CD14-positive monocyte (primary cell): Measurements from ENCODE around the gene GK. TPM values are rescaled to one million over a fixed set of nuclear protein-coding genes. Genes with fewer than 3 reads are reported as not detected.
"Not testable (repeated sequence)": the region's sequence is repeated elsewhere in the genome, so short reads cannot be mapped to it uniquely, and the experiment has no call there.

Source experiments
- DNase-seq, 3 donors: peaks; one replicate each; pipeline ENCODE4 v3.0.0-alpha.2; 2011 to 2022
- H2AFZ ChIP-seq: 2 replicates; pipeline ENCODE4 v1.6.0; 2012; ENCODE audit warnings: mild to moderate bottlenecking, low read depth, low read length, inconsistent platforms; ENCODE audit not compliant: insufficient read depth, poor library complexity, severe bottlenecking
- H3K27ac ChIP-seq, 2 donors: 1 replicate in 1 of 2; 2 replicates in 1 of 2; pipeline ENCODE4 v1.5.1; 2012 to 2013; ENCODE audit warnings: low read length in 2 of 2, control low read depth in 1 of 2, inconsistent platforms in 1 of 2, low read depth in 1 of 2, mild to moderate bottlenecking in 1 of 2
- H3K27me3 ChIP-seq, 2 donors: one replicate each; pipeline versions ENCODE4 v1.6.0 to v1.6.1; 2011 to 2013; ENCODE audit warnings: low read length in 2 of 2; ENCODE audit not compliant: control insufficient read depth in 2 of 2, insufficient read depth in 2 of 2
- H3K36me3 ChIP-seq, 2 donors: replicated peaks in 1 of 2; 1 replicate in 1 of 2; 2 replicates in 1 of 2; pipeline versions ENCODE4 v1.5.1 to v1.6.1; 2012 to 2013; ENCODE audit warnings: low read length in 2 of 2, control low read depth in 1 of 2, inconsistent platforms in 1 of 2, mild to moderate bottlenecking in 1 of 2; ENCODE audit not compliant: insufficient read depth in 2 of 2, control insufficient read depth in 1 of 2
- H3K4me1 ChIP-seq, 2 donors: 1 replicate in 1 of 2; 2 replicates in 1 of 2; pipeline versions ENCODE4 v1.5.1 to v1.6.1; 2012 to 2013; ENCODE audit warnings: low read length in 2 of 2, control low read depth in 1 of 2, inconsistent platforms in 1 of 2, mild to moderate bottlenecking in 1 of 2, moderate library complexity in 1 of 2; ENCODE audit not compliant: insufficient read depth in 2 of 2, control insufficient read depth in 1 of 2
- H3K4me2 ChIP-seq: replicated peaks from 2 replicates; pipeline ENCODE3; 2012; ENCODE audit warnings: low read length, moderate library complexity, mild to moderate bottlenecking; ENCODE audit not compliant: poor library complexity, severe bottlenecking; ENCODE audit errors: extremely low read depth
- H3K4me3 ChIP-seq, 3 experiments: fragments of 200-600 bp in 1 of 3; sonication (generic) in 1 of 3; replicated peaks in 1 of 3; 1 replicate in 2 of 3; 2 replicates in 1 of 3; pipeline ENCODE4 v1.5.1; 2011 to 2013; ENCODE audit warnings: low read length in 3 of 3, mild to moderate bottlenecking in 3 of 3, control low read depth in 2 of 3, low read depth in 2 of 3, inconsistent platforms in 1 of 3, moderate library complexity in 1 of 3
- H3K79me2 ChIP-seq: 2 replicates; pipeline ENCODE4 v1.6.0; 2012; ENCODE audit warnings: mild to moderate bottlenecking, control low read depth, inconsistent platforms, low read length, moderate library complexity; ENCODE audit not compliant: insufficient read depth
- H3K9ac ChIP-seq: 2 replicates; pipeline ENCODE4 v1.6.0; 2017; ENCODE audit warnings: low read length, mild to moderate bottlenecking; ENCODE audit not compliant: insufficient read depth, poor library complexity, severe bottlenecking
- H3K9me3 ChIP-seq, 2 donors: replicated peaks in 1 of 2; 1 replicate in 1 of 2; 2 replicates in 1 of 2; pipeline versions ENCODE4 v1.5.1 to v1.6.1; 2012 to 2013; ENCODE audit warnings: low read length in 2 of 2, control low read depth in 1 of 2; ENCODE audit not compliant: control insufficient read depth in 1 of 2, insufficient read depth in 1 of 2
- H4K20me1 ChIP-seq: 2 replicates; pipeline ENCODE4 v1.6.0; 2012; ENCODE audit warnings: mild to moderate bottlenecking, low read length, control low read depth, moderate library complexity; ENCODE audit not compliant: insufficient read depth
- H3K27ac Mint-ChIP-seq, 7 donors: one replicate each; pipeline ENCODE4 v1.8.0; 2020; ENCODE audit warnings: mild to moderate bottlenecking in 7 of 7, mixed read lengths in 7 of 7, moderate library complexity in 6 of 7, inconsistent platforms in 2 of 7
- H3K27me3 Mint-ChIP-seq, 3 donors: one replicate each; pipeline ENCODE4 v1.8.0; 2021 to 2022; ENCODE audit warnings: low read depth in 3 of 3, mild to moderate bottlenecking in 3 of 3, mixed read lengths in 3 of 3, moderate library complexity in 3 of 3, inconsistent platforms in 1 of 3
- H3K36me3 Mint-ChIP-seq, 2 donors: one replicate each; pipeline ENCODE4 v1.8.0; 2020; ENCODE audit warnings: mixed read lengths in 2 of 2, inconsistent platforms in 1 of 2, mild to moderate bottlenecking in 1 of 2
- H3K4me1 Mint-ChIP-seq: one replicate; pipeline ENCODE4 v1.8.0; 2020; ENCODE audit warnings: mild to moderate bottlenecking, mixed read lengths
- H3K4me3 Mint-ChIP-seq, 2 donors: one replicate each; pipeline ENCODE4 v1.8.0; 2020; ENCODE audit warnings: mild to moderate bottlenecking in 2 of 2, mixed read lengths in 2 of 2, moderate library complexity in 1 of 2
- H3K9me3 Mint-ChIP-seq, 7 donors: one replicate each; pipeline ENCODE4 v1.8.0; 2020 to 2022; ENCODE audit warnings: mixed read lengths in 7 of 7, mild to moderate bottlenecking in 6 of 7, moderate library complexity in 6 of 7, inconsistent platforms in 2 of 7
- CTCF ChIP-seq: fragments of 200-600 bp; IDR thresholded peaks from one replicate; pipeline ENCODE4 v1.8.0; 2022; ENCODE audit warnings: antibody characterized with exemption, mild to moderate bottlenecking
- WGBS: methylation state at CpG from one replicate; pipeline ENCODE4 v1.1.5; 2013; ENCODE audit warnings: missing lambda C conversion rate; ENCODE audit not compliant: insufficient coverage; 5-methylcytosine and 5-hydroxymethylcytosine counted together
- intact Hi-C, 2 donors: fragments of 100-400 bp; cut with micrococcal nuclease; formaldehyde crosslinking; loops; one replicate each; pipeline versions ENCODE4 v1.15.0 to v1.15.1; 2023
- polyA plus RNA-seq, 3 donors: library from polyadenylated mRNA; depleted of rRNA in 1 of 3; unstranded in 2 of 3; stranded (reverse) in 1 of 3; fragments of 300-500 nt in 2 of 3; fragments of >200 nt in 1 of 3; fragmentation: Illumina TruSeq in 2 of 3; gene quantifications; 1 replicate in 2 of 3; 2 replicates in 1 of 3; pipeline ENCODE4 v1.2.3, GENCODE V29; 2012 to 2021

The GK gene
- polyA plus RNA-seq, 3 donors = 21.2 to 51.9 (median 41.0) TPM

- Histone ChIP-seq H3K4me3 (no peak overlapping the region), H3K9ac (no peak overlapping the region), H3K4me2 (no peak overlapping the region), H3K79me2 (no peaks in the 10 kb centered on the region), H3K4me1 (peaks cover 18 to 24% of the 10 kb centered on the region in 2 donors), H3K27me3 (peaks cover 0 to 2% of the 10 kb centered on the region in 2 donors), H3K27ac (no peak overlapping the region), H2AFZ (no peak overlapping the region), H4K20me1 (no peaks in the 10 kb centered on the region), H3K36me3 (no peaks in the 10 kb centered on the region), H3K9me3 (peaks cover 8 to 10% of the 10 kb centered on the region in 2 donors)
- Mint-ChIP-seq H3K4me1 (peaks cover 18% of the 10 kb centered on the region), H3K36me3 (peaks cover 2 to 6% of the 10 kb centered on the region in 2 donors), H3K9me3 (peaks cover 0 to 18% (median 11%) of the 10 kb centered on the region in 7 donors), H3K4me3 (no peak overlapping the region), H3K27ac (peak overlapping the region in 1 of 7 donors; percentile 40), H3K27me3 (peaks cover 0 to 12% (median 1%) of the 10 kb centered on the region in 3 donors)
- TF ChIP-seq CTCF = no peak
- intact Hi-C loops = loop anchor here in 1 of 2 donors (10.0 kb wide), 1 partner anchor 52 kb away; the partner anchor contains the start of gene TASL
- no CpG with 5 or more reads among the region's 2 CpGs for WGBS
- DNase-seq = no peak
Observed at GRCh38 chrX:30626402-30626801, 26.8 kb upstream of the GK start.

DNA sequence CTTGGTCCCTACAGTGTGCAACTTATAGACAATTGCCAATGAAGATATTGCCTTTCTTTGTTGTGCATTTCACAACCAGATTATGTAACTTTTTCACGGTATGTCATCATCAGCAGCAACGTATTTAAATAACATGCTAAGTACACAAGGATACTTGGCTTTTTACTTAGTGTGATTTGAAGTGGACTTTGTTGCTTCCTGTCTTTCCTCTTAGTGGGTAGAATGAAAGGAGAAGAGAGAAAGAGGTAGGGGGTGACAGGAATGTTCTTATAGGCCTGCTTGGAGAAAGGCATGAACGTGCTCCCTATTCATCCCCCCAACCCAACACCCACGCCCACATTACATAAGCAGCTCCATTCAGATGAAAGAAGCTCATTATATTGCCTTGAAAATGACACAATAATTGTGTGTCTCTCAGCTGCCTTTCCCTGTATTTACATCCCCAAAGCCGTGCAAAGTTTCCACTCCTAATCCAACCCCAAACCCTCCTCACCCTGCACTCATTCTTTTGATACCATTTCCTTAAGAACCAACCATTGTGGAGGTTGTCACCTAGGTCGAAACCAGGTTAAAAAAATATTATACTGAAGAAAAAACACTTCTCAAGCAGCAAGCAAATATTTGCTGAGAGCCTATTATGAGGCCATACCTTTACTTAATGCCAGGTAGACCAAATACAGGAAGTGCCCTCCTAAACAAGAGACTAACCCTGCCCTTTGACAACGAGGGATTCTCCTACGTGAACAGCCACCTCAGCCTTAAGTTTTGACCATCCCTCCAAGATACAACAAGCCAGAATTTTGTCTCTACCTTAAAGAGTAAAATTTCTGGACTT, 25.2 kb upstream of the GK start:
- Histone ChIP-seq H3K27ac (peak overlapping the region; percentile 12 to 71), H3K4me3 (peak overlapping the region in 1 of 3 experiments; percentile 31), H3K36me3 (no peaks in the 10 kb centered on the region), H4K20me1 (no peaks in the 10 kb centered on the region), H3K4me1 (peaks cover 16 to 19% of the 10 kb centered on the region in 2 donors), H3K4me2 (peak overlapping the region; percentile 40), H3K79me2 (no peaks in the 10 kb centered on the region), H3K27me3 (no peaks in the 10 kb centered on the region), H3K9ac (peak overlapping the region; percentile 25), H3K9me3 (no peaks in the 10 kb centered on the region), H2AFZ (peak overlapping the region; percentile 61)
- Mint-ChIP-seq H3K4me1 (peaks cover 15% of the 10 kb centered on the region), H3K36me3 (no peaks in the 10 kb centered on the region), H3K4me3 (peak overlapping the region in 1 of 2 donors; percentile 57), H3K27ac (peak overlapping the region; percentile 85 to 95 (median 92)), H3K27me3 (peaks cover 0 to 10% (median 1%) of the 10 kb centered on the region in 3 donors), H3K9me3 (peaks cover 0 to 6% (median 0%) of the 10 kb centered on the region in 7 donors)
- TF ChIP-seq CTCF = no peak
- peak; percentile 64 to 69 (median 66) for DNase-seq
- no CpG with 5 or more reads among the region's 8 CpGs for whole genome bisulfite sequencing
- intact Hi-C loops = loop anchor here in 1 of 2 donors (10.0 kb wide), 1 partner anchor 53 kb away; the partner anchor contains the start of gene TASL

- intact Hi-C loops = loop anchor here (10.0 kb wide), 2 partner anchors 81 to 341 kb away; no protein-coding TSS in a partner anchor
Observed at GRCh38 chrX:30634070-30634469, 19.2 kb upstream of the GK start.

More at GRCh38 chrX:30634070-30634469, 19.2 kb upstream of the GK start:
- H3K36me3 Mint-ChIP-seq, H3K4me3 Mint-ChIP-seq, H3K27ac ChIP-seq, H3K27me3 ChIP-seq, H3K27ac Mint-ChIP-seq, H2AFZ ChIP-seq, H3K4me3 ChIP-seq, H3K36me3 ChIP-seq, H3K9me3 ChIP-seq, DNase-seq, H4K20me1 ChIP-seq, H3K79me2 ChIP-seq, H3K9me3 Mint-ChIP-seq, H3K9ac ChIP-seq, H3K4me2 ChIP-seq: not testable (repeated sequence)
- H3K4me1 ChIP-seq = peaks cover 16% of the 10 kb centered on the region in 2 donors
- no CpG with 5 or more reads among the region's 6 CpGs for WGBS
- H3K27me3 Mint-ChIP-seq = peaks cover 0 to 14% (median 1%) of the 10 kb centered on the region in 3 donors
- H3K4me1 Mint-ChIP-seq = peaks cover 17% of the 10 kb centered on the region
